HCT116 (cell line): ENCODE data around the gene TBL1X. TPM values are rescaled to one million over a fixed set of nuclear protein-coding genes. Genes with fewer than 3 reads are reported as not detected.

Experiments
- ATAC-seq: fragments of 200-7000 bp; cut with Tn5 transposase; 2 replicates; pipeline ENCODE4 v1.9.1; 2020; ENCODE audit warnings: mild to moderate bottlenecking, moderate library complexity
- BruUV-seq: library from RNA; stranded (reverse); fragments of 400-500 nt; replicated peaks from 2 replicates; lab custom pipeline; 2021; lab: Mats Ljungman, UMichigan
- CTCF ChIA-PET: fragments of 300-600 bp; sonication (Branson Sonifier 250); formaldehyde crosslinking; loops from one replicate; lab custom pipeline; 2021; ENCODE audit warnings: antibody characterized with exemption; lab: Charles Lee
- POLR2A ChIA-PET: fragments of 300-600, 350-600 bp; sonication (Branson Sonifier 250); formaldehyde crosslinking; loops from one replicate; lab custom pipeline; 2021; ENCODE audit warnings: antibody characterized with exemption; lab: Charles Lee
- RAD21 ChIA-PET, 2 experiments: fragments of 300-600 bp; sonication (Branson Sonifier 250); formaldehyde crosslinking; loops; one replicate each; lab custom pipeline; 2023; ENCODE audit warnings: low total read pairs in 2 of 2; ENCODE audit not compliant: uncharacterized antibody in 2 of 2, unreplicated experiment in 2 of 2, low non-redundant PET in 1 of 2; lab: Charles Lee
- DNase-seq: peaks from one replicate; pipeline ENCODE4 v3.0.0-alpha.2; 2010; ENCODE audit warnings: low read depth, low spot score
- H2AFZ ChIP-seq: fragments of 200-600 bp; shearing (Covaris generic), sonication (generic); 2 replicates; pipeline ENCODE4 v1.6.1; 2017; ENCODE audit warnings: low read depth, mixed run types, mixed read lengths, antibody characterized with exemption, low read length; ENCODE audit not compliant: poor library complexity, severe bottlenecking
- H3K27ac ChIP-seq: 2 replicates; pipeline ENCODE4 v1.5.1; 2012; ENCODE audit warnings: low read depth, low read length
- H3K27me3 ChIP-seq: fragments of 200-600 bp; sonication (generic); 2 replicates; pipeline ENCODE4 v1.6.1; 2016; ENCODE audit warnings: mixed run types, low read length, mixed read lengths; ENCODE audit not compliant: insufficient read depth
- H3K36me3 ChIP-seq, 2 experiments: fragments of 200-500 bp in 1 of 2; fragments of 200-600 bp in 1 of 2; sonication (Bioruptor generic) in 1 of 2; sonication (generic) in 1 of 2; 2 replicates each; pipeline versions ENCODE4 v1.5.1 to v1.6.1; 2014 to 2016; ENCODE audit warnings: low read length in 2 of 2, inconsistent platforms in 1 of 2, mixed read lengths in 1 of 2, mixed run types in 1 of 2; ENCODE audit not compliant: insufficient read depth in 2 of 2, control insufficient read depth in 1 of 2
- H3K4me1 ChIP-seq, 2 experiments: fragments of 200-600 bp in 1 of 2; sonication (generic) in 1 of 2; 2 replicates each; pipeline versions ENCODE4 v1.5.1 to v1.6.1; 2012 to 2017; ENCODE audit warnings: low read length in 2 of 2, inconsistent platforms in 1 of 2, mild to moderate bottlenecking in 1 of 2, mixed read lengths in 1 of 2, mixed run types in 1 of 2, moderate library complexity in 1 of 2; ENCODE audit not compliant: insufficient read depth in 2 of 2, control insufficient read depth in 1 of 2
- H3K4me2 ChIP-seq: fragments of 200-600 bp; sonication (generic); 2 replicates; pipeline ENCODE4 v1.6.1; 2017; ENCODE audit warnings: mixed run types, low read length, mixed read lengths
- H3K4me3 ChIP-seq, 2 experiments: fragments of 200-600 bp in 1 of 2; sonication (generic) in 1 of 2; replicated peaks in 1 of 2; 2 replicates each; pipeline ENCODE4 v1.5.1; 2011 to 2016; ENCODE audit warnings: low read length in 2 of 2, control low read depth in 1 of 2, low read depth in 1 of 2, mild to moderate bottlenecking in 1 of 2, mixed read lengths in 1 of 2, mixed run types in 1 of 2
- H3K79me2 ChIP-seq: fragments of 200-600 bp; sonication (generic); 2 replicates; pipeline ENCODE4 v1.6.1; 2017; ENCODE audit warnings: mild to moderate bottlenecking, mixed run types, low read length, moderate library complexity, mixed read lengths; ENCODE audit not compliant: insufficient read depth
- H3K9ac ChIP-seq: fragments of 200-600 bp; sonication (generic); 2 replicates; pipeline ENCODE4 v1.6.1; 2016; ENCODE audit warnings: low read length, mixed read lengths
- H3K9me2 ChIP-seq: fragments of 200-600 bp; sonication (generic), shearing (Covaris generic); 2 replicates; pipeline ENCODE4 v1.6.1; 2017; ENCODE audit warnings: mixed run types, mild to moderate bottlenecking, moderate library complexity; ENCODE audit not compliant: insufficient read depth
- H3K9me3 ChIP-seq, 2 experiments: fragments of 200-500 bp in 1 of 2; fragments of 200-600 bp in 1 of 2; sonication (Bioruptor generic) in 1 of 2; sonication (generic) in 1 of 2; 2 replicates each; pipeline ENCODE4 v1.6.1; 2014 to 2017; ENCODE audit warnings: low read length in 2 of 2, mixed read lengths in 2 of 2, inconsistent platforms in 1 of 2, low read depth in 1 of 2, mild to moderate bottlenecking in 1 of 2, mixed run types in 1 of 2, moderate library complexity in 1 of 2; ENCODE audit not compliant: control insufficient read depth in 1 of 2, insufficient read depth in 1 of 2
- H4K20me1 ChIP-seq: fragments of 200-600 bp; sonication (generic), shearing (Covaris generic); 2 replicates; pipeline ENCODE4 v1.6.1; 2017; ENCODE audit warnings: mixed run types, mild to moderate bottlenecking, moderate library complexity; ENCODE audit not compliant: insufficient read depth
- ATF3 ChIP-seq: IDR thresholded peaks from 2 replicates; pipeline ENCODE4 v1.6.1; 2012
- CBX3 ChIP-seq: IDR thresholded peaks from 2 replicates; pipeline ENCODE4 v1.6.1; 2012; ENCODE audit warnings: low read depth
- JUND ChIP-seq: IDR thresholded peaks from 2 replicates; pipeline ENCODE4 v1.6.1; 2012
- POLR2AphosphoS5 ChIP-seq: IDR thresholded peaks from 2 replicates; pipeline ENCODE4 v1.6.1; 2011; ENCODE audit warnings: mild to moderate bottlenecking, low read depth, low read length, moderate library complexity
- RAD21 ChIP-seq: IDR thresholded peaks from 2 replicates; pipeline ENCODE4 v1.6.1; 2012; ENCODE audit warnings: low read depth, mild to moderate bottlenecking
- REST ChIP-seq: IDR thresholded peaks from 2 replicates; pipeline ENCODE4 v1.6.1; 2012; ENCODE audit warnings: low read depth
- SP1 ChIP-seq: IDR thresholded peaks from 2 replicates; pipeline ENCODE4 v1.6.1; 2012; ENCODE audit warnings: low read depth
- TCF7L2 ChIP-seq: IDR thresholded peaks from 2 replicates; pipeline ENCODE4 v1.7.0; 2011; ENCODE audit warnings: borderline replicate concordance, inconsistent platforms; ENCODE audit not compliant: insufficient read depth, insufficient read length; ENCODE audit errors: extremely low read depth
- YY1 ChIP-seq: IDR thresholded peaks from 2 replicates; pipeline ENCODE4 v1.6.1; 2011; ENCODE audit warnings: low read length, low read depth, moderate library complexity, mild to moderate bottlenecking; ENCODE audit not compliant: insufficient replicate concordance; ENCODE audit errors: extremely low read depth
- ZNF274 ChIP-seq: fragments of 200-500 bp; sonication (Bioruptor generic); IDR thresholded peaks from 2 replicates; pipeline ENCODE4 v1.6.1; 2014; ENCODE audit warnings: mild to moderate bottlenecking, low read depth, low read length, inconsistent platforms
- intact Hi-C: fragments of 100-400 bp; cut with micrococcal nuclease; formaldehyde crosslinking; loops from 2 replicates; pipeline ENCODE4 v1.10.0; 2022
- total RNA-seq: library from RNA; stranded (reverse); gene quantifications from one replicate; pipeline ENCODE4 v1.2.1, GENCODE V29; 2021; ENCODE audit not compliant: unreplicated experiment

The TBL1X gene
- total RNA-seq, 1 experiment from 2014 or later: 37.8 TPM

DNA sequence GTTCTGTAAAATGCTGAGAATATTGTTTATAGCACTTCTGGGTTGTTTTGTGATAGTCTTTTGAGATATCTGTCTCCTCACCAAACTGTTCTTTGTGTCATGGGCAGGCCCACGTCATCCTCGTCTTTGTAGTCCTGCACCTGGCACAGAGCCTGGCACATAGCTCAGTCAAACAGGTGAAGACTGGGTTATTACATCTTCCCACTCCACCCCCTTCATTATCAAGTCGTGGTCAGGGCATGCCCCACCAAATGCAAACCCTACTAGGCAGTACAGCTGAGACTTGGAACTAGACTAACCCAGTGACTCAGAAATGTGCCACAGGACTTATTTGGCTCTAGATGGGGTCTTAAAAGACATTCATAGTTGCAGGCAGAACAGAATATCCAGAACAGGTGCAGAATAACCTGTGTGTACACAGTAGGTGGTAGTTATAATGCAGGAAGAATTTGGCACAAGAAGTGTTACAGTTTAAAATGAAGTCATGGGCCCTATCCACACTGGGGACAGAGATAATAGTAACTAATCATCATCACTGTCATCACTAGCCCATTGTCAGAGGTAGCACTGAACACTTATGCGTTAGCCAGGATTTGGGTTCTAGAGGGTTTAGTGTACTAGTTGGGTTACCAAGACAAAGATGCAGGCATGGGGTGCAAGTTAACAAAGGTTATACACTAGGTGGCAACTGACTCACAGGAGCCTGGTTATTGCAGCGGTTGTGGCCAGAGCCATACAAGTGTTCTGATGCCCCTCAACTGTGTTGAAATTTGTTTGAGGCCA lies 74.9 kb downstream of the TBL1X start:
- intact Hi-C loops: no loop called here
- ChIA-PET CTCF (no interaction called here), RAD21 (no interaction called here), POLR2A (no interaction called here)
- Histone ChIP-seq H3K9me3 (no peaks in the 10 kb centered on the region), H3K4me1 (no peaks in the 10 kb centered on the region), H3K27me3 (no peaks in the 10 kb centered on the region), H4K20me1 (no peaks in the 10 kb centered on the region), H3K79me2 (no peaks in the 10 kb centered on the region), H3K27ac (no peak overlapping the region), H3K9me2 (no peaks in the 10 kb centered on the region), H3K9ac (no peak overlapping the region), H3K4me2 (no peak overlapping the region), H3K4me3 (no peak overlapping the region), H2AFZ (no peak overlapping the region), H3K36me3 (no peaks in the 10 kb centered on the region)
- ATAC-seq (no peak), DNase-seq (no peak)
- TF ChIP-seq SP1 (no peak), POLR2AphosphoS5 (no peak), YY1 (no peak), CBX3 (no peak), REST (no peak), ATF3 (no peak), ZNF274 (no peak), JUND (no peak), RAD21 (no peak), TCF7L2 (no peak)
- BruUV-seq: no TSS peak
